ENCODE data around the gene ZNF143. TPM values are rescaled to one million over a fixed set of nuclear protein-coding genes. Genes with fewer than 3 reads are reported as not detected.

The ZNF143 gene
- total and polyA plus RNA-seq, 10 of the 15 experiments (the other 5 are each of a cell fraction or from before 2014, with no cell fraction given), result 13.6 to 48.7 (median 19.4) TPM

DNA sequence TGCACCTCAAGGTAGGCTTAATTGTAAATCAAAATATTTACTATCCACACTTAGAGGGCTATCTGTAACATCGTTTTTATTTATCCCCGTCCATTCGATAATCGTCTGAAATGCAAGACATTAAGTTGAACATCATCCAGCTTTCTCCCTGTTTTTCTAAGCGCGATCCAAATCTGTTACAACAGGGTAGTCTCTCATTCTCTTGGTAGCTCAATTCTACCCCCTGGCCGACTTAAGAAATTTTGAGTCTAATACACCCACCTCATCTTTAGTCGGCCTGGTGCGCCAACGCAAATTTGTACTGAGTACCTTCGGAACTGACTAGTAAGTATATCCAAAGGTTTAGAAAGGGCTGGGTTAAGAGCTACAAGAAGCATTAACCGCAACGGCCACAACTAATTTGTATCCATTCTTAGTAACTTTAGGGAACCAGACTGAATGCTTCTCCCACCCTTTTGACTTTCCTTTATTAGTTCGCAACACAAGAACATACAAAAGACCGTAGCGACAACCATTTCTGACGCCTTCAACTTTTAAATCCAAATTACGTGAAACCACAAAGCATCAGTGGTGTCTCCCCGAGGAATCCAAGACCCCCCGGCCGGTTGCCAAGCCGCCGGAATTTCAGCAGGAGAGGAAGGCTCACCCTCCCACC is 1.0 kb upstream of the ZNF143 start (continued):
- TF ChIP-seq NFIC (IDR thresholded peaks at IDR 0.05; ENCODE audit: low read depth, low read length), result no peak
- TF ChIP-seq DPF2 (IDR thresholded peaks at IDR 0.05), result no peak
- TF ChIP-seq PML (IDR thresholded peaks at IDR 0.05; ENCODE audit: low read length), result peak; percentile 49; the same call in 1 of the 2 replicates
- TF ChIP-seq NBN (IDR thresholded peaks at IDR 0.05), result no peak
- TF ChIP-seq HCFC1 (IDR thresholded peaks at IDR 0.05; ENCODE audit: low read length), result no peak
- peak; percentile 81 for TF ChIP-seq RUNX3 (IDR thresholded peaks at IDR 0.05; ENCODE audit: low read length)
- 0 out of 2 replicates have a peak, but pooled peaks have one; percentile 0 for TF ChIP-seq MXI1 (IDR thresholded peaks at IDR 0.05; ENCODE audit: low read depth, low read length)
- no peak for TF ChIP-seq CBFB (IDR thresholded peaks at IDR 0.05; ENCODE audit: low read depth)
- no peak for TF ChIP-seq WRNIP1 (IDR thresholded peaks at IDR 0.05; ENCODE audit: borderline replicate concordance, low read depth, low read length)
- no peak for TF ChIP-seq POU2F2 (IDR thresholded peaks at IDR 0.05; ENCODE audit: borderline replicate concordance, low read depth, low read length)
- peak; percentile 68; the same call in 1 of the 2 replicates for TF ChIP-seq POLR2AphosphoS5 (IDR thresholded peaks at IDR 0.05; ENCODE audit: low read length)
- TF ChIP-seq BHLHE40 (IDR thresholded peaks at IDR 0.05; ENCODE audit: borderline replicate concordance in 1 of 2, low read depth in 2 of 2, low read length in 1 of 2), result no peak
- TF ChIP-seq MTA3 (IDR thresholded peaks at IDR 0.05; ENCODE audit: borderline replicate concordance, low read length), result 0 out of 2 replicates have a peak, but pooled peaks have one; percentile 22
- TF ChIP-seq, protein P1, sequence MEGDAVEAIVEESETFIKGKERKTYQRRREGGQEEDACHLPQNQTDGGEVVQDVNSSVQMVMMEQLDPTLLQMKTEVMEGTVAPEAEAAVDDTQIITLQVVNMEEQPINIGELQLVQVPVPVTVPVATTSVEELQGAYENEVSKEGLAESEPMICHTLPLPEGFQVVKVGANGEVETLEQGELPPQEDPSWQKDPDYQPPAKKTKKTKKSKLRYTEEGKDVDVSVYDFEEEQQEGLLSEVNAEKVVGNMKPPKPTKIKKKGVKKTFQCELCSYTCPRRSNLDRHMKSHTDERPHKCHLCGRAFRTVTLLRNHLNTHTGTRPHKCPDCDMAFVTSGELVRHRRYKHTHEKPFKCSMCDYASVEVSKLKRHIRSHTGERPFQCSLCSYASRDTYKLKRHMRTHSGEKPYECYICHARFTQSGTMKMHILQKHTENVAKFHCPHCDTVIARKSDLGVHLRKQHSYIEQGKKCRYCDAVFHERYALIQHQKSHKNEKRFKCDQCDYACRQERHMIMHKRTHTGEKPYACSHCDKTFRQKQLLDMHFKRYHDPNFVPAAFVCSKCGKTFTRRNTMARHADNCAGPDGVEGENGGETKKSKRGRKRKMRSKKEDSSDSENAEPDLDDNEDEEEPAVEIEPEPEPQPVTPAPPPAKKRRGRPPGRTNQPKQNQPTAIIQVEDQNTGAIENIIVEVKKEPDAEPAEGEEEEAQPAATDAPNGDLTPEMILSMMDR (IDR thresholded peaks at IDR 0.05 in 2 of 3, conservative IDR thresholded peaks at IDR 0.05 in 1 of 3; ENCODE audit: control insufficient read depth in 2 of 3, extremely low read depth in 1 of 3, insufficient read depth in 1 of 3, low read depth in 3 of 3, low read length in 3 of 3), result no peak
- TF ChIP-seq FOXM1 (IDR thresholded peaks at IDR 0.05; ENCODE audit: low read depth, low read length), result no peak
- no peak for TF ChIP-seq BRCA1 (IDR thresholded peaks at IDR 0.05; ENCODE audit: low read depth, low read length)
- TF ChIP-seq, protein P2, sequence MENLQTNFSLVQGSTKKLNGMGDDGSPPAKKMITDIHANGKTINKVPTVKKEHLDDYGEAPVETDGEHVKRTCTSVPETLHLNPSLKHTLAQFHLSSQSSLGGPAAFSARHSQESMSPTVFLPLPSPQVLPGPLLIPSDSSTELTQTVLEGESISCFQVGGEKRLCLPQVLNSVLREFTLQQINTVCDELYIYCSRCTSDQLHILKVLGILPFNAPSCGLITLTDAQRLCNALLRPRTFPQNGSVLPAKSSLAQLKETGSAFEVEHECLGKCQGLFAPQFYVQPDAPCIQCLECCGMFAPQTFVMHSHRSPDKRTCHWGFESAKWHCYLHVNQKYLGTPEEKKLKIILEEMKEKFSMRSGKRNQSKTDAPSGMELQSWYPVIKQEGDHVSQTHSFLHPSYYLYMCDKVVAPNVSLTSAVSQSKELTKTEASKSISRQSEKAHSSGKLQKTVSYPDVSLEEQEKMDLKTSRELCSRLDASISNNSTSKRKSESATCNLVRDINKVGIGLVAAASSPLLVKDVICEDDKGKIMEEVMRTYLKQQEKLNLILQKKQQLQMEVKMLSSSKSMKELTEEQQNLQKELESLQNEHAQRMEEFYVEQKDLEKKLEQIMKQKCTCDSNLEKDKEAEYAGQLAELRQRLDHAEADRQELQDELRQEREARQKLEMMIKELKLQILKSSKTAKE (IDR thresholded peaks at IDR 0.05; ENCODE audit: low read depth, poor library complexity, severe bottlenecking), result no peak
- no peak for TF ChIP-seq PAX5 (IDR thresholded peaks at IDR 0.05; ENCODE audit: borderline replicate concordance, low read depth, low read length)
- TF ChIP-seq, protein P3, sequence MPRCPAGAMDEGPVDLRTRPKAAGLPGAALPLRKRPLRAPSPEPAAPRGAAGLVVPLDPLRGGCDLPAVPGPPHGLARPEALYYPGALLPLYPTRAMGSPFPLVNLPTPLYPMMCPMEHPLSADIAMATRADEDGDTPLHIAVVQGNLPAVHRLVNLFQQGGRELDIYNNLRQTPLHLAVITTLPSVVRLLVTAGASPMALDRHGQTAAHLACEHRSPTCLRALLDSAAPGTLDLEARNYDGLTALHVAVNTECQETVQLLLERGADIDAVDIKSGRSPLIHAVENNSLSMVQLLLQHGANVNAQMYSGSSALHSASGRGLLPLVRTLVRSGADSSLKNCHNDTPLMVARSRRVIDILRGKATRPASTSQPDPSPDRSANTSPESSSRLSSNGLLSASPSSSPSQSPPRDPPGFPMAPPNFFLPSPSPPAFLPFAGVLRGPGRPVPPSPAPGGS (IDR thresholded peaks at IDR 0.05; ENCODE audit: borderline replicate concordance, insufficient read depth, low read depth, low read length, poor library complexity, severe bottlenecking), result no peak
- TF ChIP-seq, protein P4, sequence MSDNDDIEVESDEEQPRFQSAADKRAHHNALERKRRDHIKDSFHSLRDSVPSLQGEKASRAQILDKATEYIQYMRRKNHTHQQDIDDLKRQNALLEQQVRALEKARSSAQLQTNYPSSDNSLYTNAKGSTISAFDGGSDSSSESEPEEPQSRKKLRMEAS (IDR thresholded peaks at IDR 0.05; ENCODE audit: low read depth, low read length), result no peak
- TF ChIP-seq, protein P5, sequence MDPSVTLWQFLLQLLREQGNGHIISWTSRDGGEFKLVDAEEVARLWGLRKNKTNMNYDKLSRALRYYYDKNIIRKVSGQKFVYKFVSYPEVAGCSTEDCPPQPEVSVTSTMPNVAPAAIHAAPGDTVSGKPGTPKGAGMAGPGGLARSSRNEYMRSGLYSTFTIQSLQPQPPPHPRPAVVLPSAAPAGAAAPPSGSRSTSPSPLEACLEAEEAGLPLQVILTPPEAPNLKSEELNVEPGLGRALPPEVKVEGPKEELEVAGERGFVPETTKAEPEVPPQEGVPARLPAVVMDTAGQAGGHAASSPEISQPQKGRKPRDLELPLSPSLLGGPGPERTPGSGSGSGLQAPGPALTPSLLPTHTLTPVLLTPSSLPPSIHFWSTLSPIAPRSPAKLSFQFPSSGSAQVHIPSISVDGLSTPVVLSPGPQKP (IDR thresholded peaks at IDR 0.05; ENCODE audit: low read depth, low read length), result no peak
- no peak for TF ChIP-seq IKZF2 (IDR thresholded peaks at IDR 0.05)
- TF ChIP-seq EGR1 (IDR thresholded peaks at IDR 0.05; ENCODE audit: borderline replicate concordance in 1 of 2, low read depth in 2 of 2, low read length in 2 of 2), result 0 out of 3 replicates have a peak, but pooled peaks of 1 of the 2 experiments have one; percentile 9
- TF ChIP-seq MYC (IDR thresholded peaks at IDR 0.05; ENCODE audit: insufficient read depth, insufficient read length, insufficient replicate concordance, low read length, severe bottlenecking), result no peak
